ENCODE data around the gene NPHP4.

Gene NPHP4

GRCh38 chr1:5950201-5950895 lies 41.9 kb downstream of the NPHP4 start:
- DNase-seq (ENCODE audit: low read depth in 2 of 2): no peak

DNA sequence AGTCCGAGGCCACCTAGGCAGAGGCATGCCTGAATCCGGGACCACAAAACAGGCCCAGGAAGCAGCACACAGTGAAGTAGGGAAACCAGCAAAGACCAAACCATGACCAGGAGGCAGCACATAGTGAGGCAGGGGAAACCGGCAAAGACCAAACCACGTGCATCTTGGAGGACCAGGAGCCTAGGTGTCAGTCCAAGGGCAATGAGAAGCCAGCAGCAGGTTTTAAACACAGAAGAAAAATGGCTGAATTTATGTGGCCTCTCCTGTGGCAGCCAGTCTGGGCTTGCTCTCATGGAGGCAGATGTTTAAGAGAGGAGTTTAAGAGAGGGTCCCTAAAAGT lies 42.5 kb downstream of the NPHP4 start:
- no peak for DNase-seq (ENCODE audit: low read depth in 2 of 2)

DNA sequence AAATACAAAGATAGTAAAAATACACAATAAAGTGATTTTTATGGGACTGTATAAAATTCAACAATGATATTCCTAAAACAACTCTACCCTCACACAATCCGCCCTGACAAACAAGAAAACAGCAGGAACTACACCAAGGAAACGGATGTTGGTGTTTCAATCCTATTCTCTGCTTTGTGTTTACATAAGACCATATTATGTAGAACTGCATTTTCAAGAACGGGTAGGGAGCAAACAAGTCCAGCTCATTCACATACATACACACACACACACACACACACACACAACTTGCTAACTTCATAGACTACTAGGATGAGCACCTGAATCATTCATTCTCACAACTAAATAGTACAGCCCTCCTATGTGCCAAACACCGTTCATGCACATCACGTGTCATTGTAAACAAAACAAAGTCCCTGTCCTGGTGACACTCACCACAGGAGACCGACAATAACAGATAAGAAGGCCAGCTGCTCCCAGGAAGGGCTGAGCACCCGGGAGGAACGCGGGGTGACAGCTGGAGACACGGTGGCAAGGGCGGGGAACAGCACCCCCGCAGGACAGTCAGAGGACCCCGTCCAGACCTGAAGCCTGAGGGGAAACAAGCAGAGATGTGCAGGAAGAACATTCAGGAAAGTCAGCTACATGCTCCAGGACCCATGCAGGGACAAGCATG lies 43.0 kb downstream of the NPHP4 start:
- no peak for DNase-seq (ENCODE audit: low read depth in 2 of 2)

GRCh38 chr1:5948681-5949005 lies 43.6 kb downstream of the NPHP4 start:
- no peak for DNase-seq (ENCODE audit: low read depth in 2 of 2)

DNA sequence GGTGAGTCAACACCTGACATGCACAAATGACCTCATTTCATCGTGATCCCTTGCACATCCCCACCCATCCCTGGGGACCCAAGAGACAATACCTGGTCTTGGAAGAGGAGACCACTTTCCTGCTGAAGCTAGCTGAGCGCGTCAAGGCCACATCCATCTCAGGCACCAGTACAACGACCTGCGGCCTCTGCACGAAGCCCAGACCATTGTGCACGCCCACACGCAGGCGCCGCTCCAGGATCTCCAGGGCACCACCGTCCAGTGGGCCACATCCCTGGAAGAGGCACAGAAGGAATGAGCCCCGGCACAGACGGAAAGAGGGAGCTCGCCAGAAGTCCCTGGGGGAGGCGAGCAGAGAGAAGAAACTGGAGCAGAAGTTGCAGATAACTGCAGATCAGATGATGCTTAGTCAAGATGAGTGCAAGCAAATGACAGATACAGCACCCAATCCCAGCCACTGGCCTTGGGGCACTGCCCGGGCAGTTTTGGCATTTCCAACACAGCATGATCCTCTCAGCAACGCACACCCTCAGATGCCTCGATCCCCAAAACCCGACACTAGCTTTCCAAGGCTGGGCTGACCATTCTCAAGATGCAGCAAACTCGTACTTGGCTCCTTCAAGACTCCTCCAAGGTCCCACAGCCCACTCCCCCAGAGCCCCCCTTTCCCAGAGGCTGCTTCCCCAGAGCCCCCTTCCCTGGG lies 44.1 kb downstream of the NPHP4 start:
- DNase-seq (ENCODE audit: low read depth in 2 of 2): no peak

GRCh38 chr1:5947071-5947821 lies 45.0 kb downstream of the NPHP4 start:
- no peak for DNase-seq (ENCODE audit: low read depth in 2 of 2)

DNA sequence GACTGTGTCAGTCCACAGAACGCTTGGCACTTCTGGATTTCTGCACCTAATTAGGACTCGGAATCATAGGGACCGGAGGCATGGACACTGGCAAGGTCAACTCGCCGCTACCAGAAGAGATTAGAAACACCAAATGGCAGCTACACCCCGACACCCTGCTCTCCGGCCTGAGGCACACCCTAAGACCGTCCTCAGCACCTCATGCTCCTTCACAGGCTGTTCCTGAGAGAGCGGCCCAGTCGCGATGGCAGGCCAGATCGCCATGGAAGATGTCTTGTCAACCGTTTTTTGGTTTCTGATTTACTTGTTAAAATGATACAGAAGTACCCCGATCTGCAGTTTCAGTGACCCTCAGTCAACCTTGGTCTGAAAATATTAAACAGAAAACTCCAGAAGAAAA lies 46.8 kb downstream of the NPHP4 start:
- no peak for DNase-seq (ENCODE audit: low read depth in 2 of 2)

DNA sequence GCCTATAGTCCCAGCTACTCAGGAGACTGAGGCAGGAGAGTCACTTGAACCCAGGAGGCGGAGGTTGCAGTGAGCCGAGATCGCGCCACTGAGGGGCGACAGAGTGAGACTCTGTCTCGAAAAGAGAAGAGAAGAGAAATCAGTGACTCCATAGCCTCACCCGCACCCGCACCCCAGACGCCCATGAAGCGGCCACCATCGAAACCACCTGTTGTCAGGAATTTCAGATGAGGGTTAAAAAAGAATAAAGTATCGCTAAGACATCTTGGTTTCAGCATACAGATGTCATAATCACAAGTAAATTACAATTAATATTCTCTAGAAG lies 47.4 kb downstream of the NPHP4 start:
- DNase-seq (ENCODE audit: low read depth in 2 of 2): no peak

DNA sequence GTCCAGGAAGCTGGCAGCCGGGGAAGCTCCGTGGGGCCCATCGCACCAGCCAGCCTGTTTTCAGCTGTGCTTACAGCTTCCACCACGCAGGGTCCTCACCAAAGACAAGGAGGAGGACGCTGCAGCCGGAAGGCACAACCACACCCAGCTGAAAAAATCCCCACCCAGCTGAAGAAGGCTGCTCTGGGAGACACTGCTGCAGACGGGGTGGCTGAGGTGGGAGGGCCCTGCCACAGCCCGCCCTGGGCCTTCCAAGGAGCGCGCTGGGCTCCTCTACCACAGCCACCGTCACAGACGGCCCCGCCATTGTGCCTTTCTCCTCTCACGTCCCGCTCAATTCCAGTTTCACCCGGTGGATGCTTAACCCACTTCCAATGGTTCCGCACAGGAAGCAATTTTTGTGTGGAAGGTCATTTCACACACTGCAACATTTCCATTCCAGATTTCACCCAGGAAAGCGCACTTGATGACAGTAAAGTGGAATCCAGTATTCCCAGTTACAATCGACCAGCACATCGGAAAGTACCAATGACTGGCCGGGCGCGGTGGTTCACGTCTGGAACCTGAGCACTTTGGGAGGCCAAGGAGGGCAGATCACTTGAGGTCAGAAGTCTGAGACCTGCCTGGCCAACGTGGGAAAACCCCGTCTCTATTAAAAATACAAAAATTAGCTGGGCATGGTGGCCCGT lies 47.9 kb downstream of the NPHP4 start:
- no peak for DNase-seq (ENCODE audit: low read depth in 2 of 2)

GRCh38 chr1:5943343-5944124 lies 48.7 kb downstream of the NPHP4 start:
- no peak for DNase-seq (ENCODE audit: low read depth in 2 of 2)

DNA sequence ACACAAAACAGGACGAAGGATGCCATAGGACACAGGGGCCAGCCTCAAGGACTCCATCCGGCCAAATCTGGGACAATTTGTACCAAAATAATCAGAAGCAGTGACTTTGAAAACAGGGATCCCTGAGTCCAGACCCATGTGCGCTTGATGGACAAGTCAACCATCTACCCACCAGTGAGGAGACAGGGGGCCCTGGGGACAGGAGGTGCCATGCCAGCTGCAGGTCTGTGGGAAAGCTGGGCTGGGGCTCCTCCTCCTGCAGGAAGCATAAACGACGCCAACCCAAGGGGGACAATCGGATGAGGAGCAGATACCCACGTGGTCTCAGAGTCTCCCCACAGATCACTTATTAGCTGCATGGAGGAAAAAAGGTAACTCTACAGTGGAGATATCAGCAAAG lies 50.6 kb downstream of the NPHP4 start:
- no peak for DNase-seq (ENCODE audit: low read depth in 2 of 2)

DNA sequence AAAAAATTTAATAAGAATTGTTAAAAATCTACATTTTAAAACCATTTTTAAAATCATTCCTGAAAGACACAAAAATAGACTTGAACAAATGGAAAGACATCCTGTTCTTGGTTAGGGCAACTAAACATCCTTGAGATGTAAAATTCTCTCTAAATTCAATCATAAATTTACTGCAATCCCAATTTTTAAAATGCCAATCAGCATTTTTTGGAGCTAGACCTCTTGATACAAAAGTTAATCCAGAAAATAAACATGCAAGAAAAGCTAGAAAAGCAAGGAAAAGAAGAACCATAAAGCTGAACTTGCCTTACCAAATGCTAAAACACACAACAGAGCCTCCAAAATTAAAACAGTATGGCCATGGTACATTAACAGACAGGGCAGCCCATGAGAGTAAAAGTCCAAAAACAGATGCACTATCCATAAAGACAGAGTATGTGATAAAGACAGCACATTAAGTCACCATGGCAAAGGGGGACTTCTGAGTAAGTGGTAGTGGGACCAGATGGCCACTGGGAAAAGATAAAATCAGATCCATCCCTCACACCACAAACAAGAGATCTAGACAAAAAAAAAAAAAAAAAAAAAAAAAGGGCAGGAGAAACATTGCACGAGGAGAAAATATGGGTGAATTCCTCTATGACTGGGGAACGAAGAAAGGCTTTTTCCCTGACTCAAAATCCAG lies 51.4 kb downstream of the NPHP4 start:
- no peak for DNase-seq (ENCODE audit: low read depth in 2 of 2)

GRCh38 chr1:5939271-5940170 lies 52.7 kb downstream of the NPHP4 start:
- DNase-seq (ENCODE audit: low read depth in 2 of 2): no peak

DNA sequence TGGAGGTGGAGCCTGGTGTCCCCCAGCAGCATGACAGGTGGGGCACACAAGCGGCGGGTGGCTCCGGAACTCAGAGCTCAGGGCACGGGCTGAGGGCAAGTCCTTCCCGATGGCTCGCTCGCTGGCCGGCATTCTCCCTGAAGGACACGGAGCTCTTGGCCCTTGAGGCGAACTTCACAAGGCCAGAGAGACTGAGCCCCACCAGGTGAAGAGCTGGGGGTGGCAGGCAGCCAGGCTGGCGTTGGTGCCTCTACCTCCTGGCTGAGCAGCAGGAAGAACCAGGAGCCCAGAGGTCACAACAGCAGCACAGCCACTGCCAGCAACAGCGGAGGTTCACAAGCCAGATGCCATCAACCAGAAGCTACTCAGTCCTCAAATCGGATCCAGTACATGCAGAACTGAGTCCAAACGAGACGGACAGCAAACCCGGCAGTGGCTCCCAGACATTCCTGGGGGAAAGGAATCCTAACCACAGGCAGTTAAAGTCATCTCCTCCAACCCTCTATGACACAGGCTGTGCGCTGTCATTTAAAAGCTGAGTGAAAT lies 54.1 kb downstream of the NPHP4 start:
- no peak for DNase-seq (ENCODE audit: low read depth in 2 of 2)

GRCh38 chr1:5937373-5937857 lies 54.8 kb downstream of the NPHP4 start:
- no peak for DNase-seq (ENCODE audit: low read depth in 2 of 2)

- DNase-seq (ENCODE audit: low read depth in 2 of 2): no peak
Observed at GRCh38 chr1:5936621-5937372, 55.4 kb downstream of the NPHP4 start.

GRCh38 chr1:5936126-5936525 lies 56.1 kb downstream of the NPHP4 start:
- DNase-seq (ENCODE audit: low read depth in 2 of 2): no peak

DNA sequence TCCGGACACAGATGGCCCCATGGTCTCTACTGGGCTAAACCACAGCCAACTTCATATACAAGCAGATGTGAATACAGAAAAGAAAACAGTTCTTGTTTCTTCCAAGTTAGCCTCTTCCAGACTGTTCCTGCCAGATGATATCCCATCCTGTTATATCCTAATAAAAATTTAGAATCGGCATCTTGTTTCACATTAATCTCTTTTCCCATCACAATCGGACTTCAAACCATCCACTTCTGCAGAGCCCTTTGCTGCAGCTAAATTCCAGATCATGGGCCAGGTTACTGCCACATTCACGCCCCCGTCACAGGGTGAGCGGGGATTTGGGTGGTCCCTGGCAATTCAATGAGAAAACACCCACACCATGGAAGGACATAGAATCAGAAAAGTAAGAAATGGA lies 57.2 kb downstream of the NPHP4 start:
- no peak for DNase-seq (ENCODE audit: low read depth in 2 of 2)
